ENCODE data around the gene WDR49.

The WDR49 gene

GRCh38 chr3:167653760-167654159 is at the start of gene WDR49:
WDR49 (minus strand) TSS chr3:167653942; CDS start chr3:167653425, 517 bp downstream.
- Histone ChIP-seq H3K4me1 (ENCODE audit: control insufficient read depth in 1 of 2, insufficient read depth in 1 of 2, low read depth in 1 of 2, low read length in 1 of 2) (no peaks in the 10 kb centered on the region), H3K27ac (no peak within 1 kb of the TSS), H3K9me3 (no peaks in the 10 kb centered on the region), H3K27me3 (no peaks in the 10 kb centered on the region), H3K4me3 (ENCODE audit: low read depth in 1 of 2, low read length in 1 of 2) (no peak within 1 kb of the TSS), H3K36me3 (no peaks in the 10 kb centered on the region)
- TF ChIP-seq, protein P1, sequence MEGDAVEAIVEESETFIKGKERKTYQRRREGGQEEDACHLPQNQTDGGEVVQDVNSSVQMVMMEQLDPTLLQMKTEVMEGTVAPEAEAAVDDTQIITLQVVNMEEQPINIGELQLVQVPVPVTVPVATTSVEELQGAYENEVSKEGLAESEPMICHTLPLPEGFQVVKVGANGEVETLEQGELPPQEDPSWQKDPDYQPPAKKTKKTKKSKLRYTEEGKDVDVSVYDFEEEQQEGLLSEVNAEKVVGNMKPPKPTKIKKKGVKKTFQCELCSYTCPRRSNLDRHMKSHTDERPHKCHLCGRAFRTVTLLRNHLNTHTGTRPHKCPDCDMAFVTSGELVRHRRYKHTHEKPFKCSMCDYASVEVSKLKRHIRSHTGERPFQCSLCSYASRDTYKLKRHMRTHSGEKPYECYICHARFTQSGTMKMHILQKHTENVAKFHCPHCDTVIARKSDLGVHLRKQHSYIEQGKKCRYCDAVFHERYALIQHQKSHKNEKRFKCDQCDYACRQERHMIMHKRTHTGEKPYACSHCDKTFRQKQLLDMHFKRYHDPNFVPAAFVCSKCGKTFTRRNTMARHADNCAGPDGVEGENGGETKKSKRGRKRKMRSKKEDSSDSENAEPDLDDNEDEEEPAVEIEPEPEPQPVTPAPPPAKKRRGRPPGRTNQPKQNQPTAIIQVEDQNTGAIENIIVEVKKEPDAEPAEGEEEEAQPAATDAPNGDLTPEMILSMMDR (IDR thresholded peaks at IDR 0.05): no peak

DNA sequence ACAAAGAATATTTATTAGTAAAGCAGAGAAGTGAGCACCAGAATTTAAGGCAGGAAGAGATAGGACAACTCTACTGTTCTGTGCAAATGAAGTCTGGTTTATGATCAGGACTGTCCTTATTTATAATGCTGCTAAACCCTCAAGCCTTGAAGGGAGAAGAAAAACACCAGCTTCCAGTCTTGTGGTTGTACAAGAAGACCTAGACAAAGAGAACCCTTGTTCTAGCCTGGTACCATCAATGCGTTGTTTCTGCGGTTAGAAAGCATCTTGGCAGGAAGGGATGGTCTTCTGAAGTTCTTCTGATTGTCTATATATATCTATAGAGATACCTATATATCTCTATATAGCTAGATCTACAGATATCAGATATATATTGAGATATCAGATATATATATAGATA is 47.2 kb upstream of the WDR49 start:
- no peak overlapping the region for H3K27ac ChIP-seq
- H3K9me3 ChIP-seq: no peaks in the 10 kb centered on the region
- no peaks in the 10 kb centered on the region for H3K4me1 ChIP-seq (ENCODE audit: control insufficient read depth in 1 of 2, insufficient read depth in 1 of 2, low read depth in 1 of 2, low read length in 1 of 2)
- H3K36me3 ChIP-seq: peaks cover 27% of the 10 kb centered on the region
- no peaks in the 10 kb centered on the region for H3K27me3 ChIP-seq
- H3K4me3 ChIP-seq (ENCODE audit: low read depth in 1 of 2, low read length in 1 of 2): no peak overlapping the region
- TF ChIP-seq, protein P1 (IDR thresholded peaks at IDR 0.05): no peak

GRCh38 chr3:167700046-167700445 is 46.3 kb upstream of the WDR49 start:
- no peak overlapping the region for H3K4me3 ChIP-seq (ENCODE audit: low read depth in 1 of 2, low read length in 1 of 2)
- H3K27ac ChIP-seq: no peak overlapping the region
- TF ChIP-seq, protein P1 (IDR thresholded peaks at IDR 0.05): no peak
- no peaks in the 10 kb centered on the region for H3K9me3 ChIP-seq
- no peaks in the 10 kb centered on the region for H3K27me3 ChIP-seq
- H3K36me3 ChIP-seq: peaks cover 34% of the 10 kb centered on the region
- no peaks in the 10 kb centered on the region for H3K4me1 ChIP-seq (ENCODE audit: control insufficient read depth in 1 of 2, insufficient read depth in 1 of 2, low read depth in 1 of 2, low read length in 1 of 2)

- Histone ChIP-seq H3K27me3 (no peaks in the 10 kb centered on the region), H3K4me3 (ENCODE audit: low read depth in 1 of 2, low read length in 1 of 2) (no peak overlapping the region), H3K27ac (no peak overlapping the region), H3K36me3 (peaks cover 50% of the 10 kb centered on the region), H3K4me1 (ENCODE audit: control insufficient read depth in 1 of 2, insufficient read depth in 1 of 2, low read depth in 1 of 2, low read length in 1 of 2) (no peaks in the 10 kb centered on the region), H3K9me3 (no peaks in the 10 kb centered on the region)
- TF ChIP-seq, protein P1 (IDR thresholded peaks at IDR 0.05): no peak
Observed at GRCh38 chr3:167694121-167694520, 40.4 kb upstream of the WDR49 start.

DNA sequence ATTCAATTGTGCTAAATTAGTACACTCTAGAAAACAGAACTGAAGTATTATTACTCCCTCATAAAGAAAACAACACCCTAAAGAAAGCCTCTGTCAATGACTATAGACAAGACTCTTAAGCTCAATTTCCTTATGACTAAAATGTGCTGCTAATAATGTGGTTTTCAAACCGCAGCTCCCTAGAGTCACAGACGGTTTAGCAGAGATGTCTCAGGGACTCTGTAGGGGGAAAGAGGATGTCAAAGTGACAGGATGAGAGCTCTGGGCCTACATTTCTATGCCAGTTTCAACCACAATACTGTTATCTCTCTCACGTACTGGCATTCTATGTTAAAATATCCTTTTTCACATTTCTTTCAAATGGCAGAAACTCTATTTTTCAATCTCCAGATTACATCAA is 37.6 kb upstream of the WDR49 start:
- peaks cover 64% of the 10 kb centered on the region for H3K36me3 ChIP-seq

More for the DNA sequence above, 37.6 kb upstream of the WDR49 start:
- H3K4me3 ChIP-seq (ENCODE audit: low read depth in 1 of 2, low read length in 1 of 2): no peak overlapping the region
- no peak overlapping the region for H3K27ac ChIP-seq
- TF ChIP-seq, protein P1 (IDR thresholded peaks at IDR 0.05): no peak
- H3K9me3 ChIP-seq: no peaks in the 10 kb centered on the region
- no peaks in the 10 kb centered on the region for H3K4me1 ChIP-seq (ENCODE audit: control insufficient read depth in 1 of 2, insufficient read depth in 1 of 2, low read depth in 1 of 2, low read length in 1 of 2)
- H3K27me3 ChIP-seq: no peaks in the 10 kb centered on the region
